GM21737 (cell line): ENCODE results near the gene COL7A1.
"Not testable (repeated sequence)": the region's sequence is repeated elsewhere in the genome, so short reads cannot be mapped to it uniquely, and the experiment has no call there.

Experiments
- ATAC-seq: cut with Tn5 transposase; IDR thresholded peaks from one replicate; pipeline ENCODE4 v1.9.1; 2021; ENCODE audit warnings: mild to moderate bottlenecking, moderate library complexity; ENCODE audit not compliant: unreplicated experiment

The COL7A1 gene

GRCh38 chr3:48546203-48546829, 48.8 kb downstream of the COL7A1 start:
- no peak for ATAC-seq

GRCh38 chr3:48544141-48544540, 51.0 kb downstream of the COL7A1 start:
- ATAC-seq: no peak

- ATAC-seq: no peak
Measured at GRCh38 chr3:48543271-48543866, 51.8 kb downstream of the COL7A1 start.

- no peak for ATAC-seq
Measured at GRCh38 chr3:48538451-48538850, 56.7 kb downstream of the COL7A1 start.

- ATAC-seq: no peak
Measured at GRCh38 chr3:48536785-48537184, 58.3 kb downstream of the COL7A1 start.

GRCh38 chr3:48536116-48536515, 59.0 kb downstream of the COL7A1 start:
- no peak for ATAC-seq

GRCh38 chr3:48535578-48535977, 59.6 kb downstream of the COL7A1 start:
- ATAC-seq: no peak

GRCh38 chr3:48532977-48533337, 62.2 kb downstream of the COL7A1 start:
- ATAC-seq: no peak

- ATAC-seq: no peak
Measured at GRCh38 chr3:48532271-48532976, 62.7 kb downstream of the COL7A1 start.

GRCh38 chr3:48530701-48531100, 64.4 kb downstream of the COL7A1 start:
- not testable (repeated sequence) for ATAC-seq

- ATAC-seq: no peak
Measured at GRCh38 chr3:48528754-48529153, 66.4 kb downstream of the COL7A1 start.

- ATAC-seq: no peak
Measured at GRCh38 chr3:48528048-48528447, 67.1 kb downstream of the COL7A1 start.

GRCh38 chr3:48524970-48525369, 70.2 kb downstream of the COL7A1 start:
- no peak for ATAC-seq

GRCh38 chr3:48521635-48522034, 73.5 kb downstream of the COL7A1 start:
- no peak for ATAC-seq

- no peak for ATAC-seq
Measured at GRCh38 chr3:48519277-48519643, 75.9 kb downstream of the COL7A1 start.

GRCh38 chr3:48518638-48519276, 76.4 kb downstream of the COL7A1 start:
- ATAC-seq: no peak

- no peak for ATAC-seq
Measured at GRCh38 chr3:48518069-48518468, 77.1 kb downstream of the COL7A1 start.

GRCh38 chr3:48516571-48516970, 78.6 kb downstream of the COL7A1 start:
- no peak for ATAC-seq

GRCh38 chr3:48514431-48515227, 80.5 kb downstream of the COL7A1 start:
- no peak for ATAC-seq
